HG02973 (cell line): ENCODE data around the gene CTLA4.
"Not testable (repeated sequence)": the region's sequence is repeated elsewhere in the genome, so short reads cannot be mapped to it uniquely, and the experiment has no call there.

Experiments used
- ATAC-seq: cut with Tn5 transposase; IDR thresholded peaks from one replicate; pipeline ENCODE4 v1.9.1; 2021; ENCODE audit warnings: moderate library complexity; ENCODE audit not compliant: unreplicated experiment

Gene CTLA4

DNA sequence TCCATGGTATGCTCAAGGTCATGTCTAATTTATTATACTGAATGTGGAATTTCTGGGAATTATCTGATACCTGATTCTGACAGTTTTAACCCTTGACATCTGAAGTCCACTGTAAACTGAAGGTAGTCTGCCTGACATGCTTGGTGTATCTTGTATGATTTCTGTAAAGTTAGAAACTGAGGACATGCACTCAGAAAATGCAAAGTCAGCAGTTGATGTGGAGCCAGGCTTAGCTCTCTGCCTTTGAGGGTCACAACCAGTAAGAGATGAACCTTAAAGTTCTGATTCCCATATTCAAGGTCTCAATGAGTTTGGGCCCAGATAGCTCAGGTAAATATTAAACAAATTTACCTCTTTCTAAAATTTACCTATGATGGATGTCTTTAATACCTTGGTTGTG lies 12.3 kb upstream of the CTLA4 start:
- no peak for ATAC-seq

DNA sequence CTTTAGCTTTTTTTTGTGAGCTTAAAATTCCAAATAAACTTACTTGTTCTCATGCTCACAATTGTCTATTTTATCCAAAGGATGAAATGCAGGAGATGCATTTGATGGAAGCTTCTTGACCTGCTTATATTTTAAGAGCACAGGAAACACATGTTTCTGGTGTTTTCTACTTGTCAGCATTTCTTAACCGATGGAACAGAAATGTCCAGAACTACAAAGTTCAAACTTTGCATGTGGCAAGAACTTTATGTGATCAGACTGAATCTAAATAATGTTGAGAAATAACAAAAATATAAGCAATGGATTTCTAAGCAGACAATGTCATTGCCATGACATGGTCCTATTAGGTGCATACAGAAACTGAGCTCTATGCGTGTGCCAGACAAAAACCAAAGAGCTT lies 9.9 kb upstream of the CTLA4 start:
- no peak for ATAC-seq

DNA sequence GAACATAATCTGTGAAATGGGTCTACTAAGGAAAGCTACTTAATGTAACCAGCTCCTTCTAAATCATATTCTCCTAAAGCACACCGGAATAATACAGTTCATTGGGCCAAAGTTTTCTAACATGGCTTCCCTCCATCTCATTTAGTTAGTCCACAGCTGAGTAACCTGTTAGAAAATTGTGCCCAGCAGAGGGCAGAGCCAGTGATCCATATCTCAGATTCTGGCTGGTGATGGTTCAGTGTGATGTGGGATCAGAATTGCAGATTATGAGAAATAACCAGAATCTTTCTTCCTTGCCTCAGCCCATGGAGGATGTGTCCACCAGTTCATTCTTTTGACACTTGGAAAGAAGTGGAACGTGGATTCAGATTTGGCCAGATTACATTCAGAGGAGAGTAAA lies 9.4 kb upstream of the CTLA4 start:
- no peak for ATAC-seq

DNA sequence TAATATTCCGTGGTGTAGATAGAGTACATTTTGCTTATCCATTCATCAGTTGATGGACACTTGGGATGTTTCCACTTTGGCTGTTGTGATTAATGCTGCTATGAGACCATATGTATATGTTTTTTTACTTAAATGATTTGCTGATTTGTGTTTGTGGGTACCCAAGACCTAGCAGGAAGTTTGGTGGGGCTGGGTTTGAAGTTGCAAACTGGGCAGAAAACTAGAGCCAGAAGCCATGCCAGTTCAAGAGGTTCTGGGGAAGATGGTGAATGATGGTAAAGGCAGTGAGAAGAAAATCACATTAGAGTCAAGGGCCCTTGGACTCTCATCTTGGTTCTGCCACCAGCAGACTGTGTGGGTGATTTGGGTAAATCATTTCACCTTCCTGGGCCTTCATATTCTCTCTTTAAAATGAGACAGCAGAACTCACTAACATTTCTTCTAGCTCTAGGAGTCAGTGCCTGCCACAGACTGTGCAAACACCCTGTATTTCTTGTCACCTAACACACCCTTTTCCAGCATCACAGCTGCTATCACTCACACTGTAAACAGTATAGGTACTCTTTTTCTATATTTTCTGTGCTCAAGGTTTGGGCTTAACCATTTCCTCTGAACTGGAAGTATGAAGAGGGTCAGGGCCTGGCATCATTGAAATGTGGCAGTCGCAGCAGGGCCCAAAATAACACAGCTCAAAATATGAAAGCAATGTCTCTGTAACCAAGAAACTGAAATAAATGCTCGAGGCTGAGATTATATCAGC lies 8.4 kb upstream of the CTLA4 start:
- ATAC-seq, result no peak

DNA sequence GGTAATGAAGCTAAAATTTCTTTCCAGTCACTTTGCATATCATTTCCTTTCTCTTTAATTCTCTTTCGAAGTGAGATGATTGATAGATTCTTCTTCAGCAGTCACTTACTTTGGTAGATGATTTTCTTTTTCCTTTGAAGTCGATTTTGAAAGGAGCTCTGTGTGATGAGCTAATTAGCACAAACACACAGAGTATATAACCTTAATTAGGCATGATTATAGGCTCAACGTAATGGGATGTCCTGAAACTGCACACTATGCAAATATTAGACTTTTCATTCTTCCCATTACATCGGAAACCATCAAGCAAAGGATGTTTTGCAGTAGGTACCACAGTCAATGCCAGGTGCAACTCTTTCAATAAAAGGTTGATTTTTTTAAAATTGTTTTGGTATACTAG lies 6.4 kb upstream of the CTLA4 start:
- no peak for ATAC-seq

DNA sequence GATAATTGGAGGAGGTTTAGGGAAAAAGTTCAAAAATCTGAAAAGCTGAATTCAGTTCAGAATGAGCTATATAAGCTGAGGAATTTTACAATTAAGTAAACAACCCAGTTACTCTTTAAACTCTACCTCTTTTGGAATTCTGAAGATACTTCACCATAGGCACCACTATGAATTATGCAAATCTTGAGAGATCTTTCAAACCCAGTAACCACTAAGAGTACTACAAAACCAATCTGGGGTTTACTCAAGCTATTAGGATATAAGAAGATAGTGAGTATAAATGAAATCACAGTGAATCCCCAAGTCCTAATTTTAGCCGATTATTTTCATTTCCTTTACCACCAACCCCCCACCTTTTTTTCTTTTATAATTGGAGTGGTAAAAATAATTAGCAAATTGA lies 6.0 kb upstream of the CTLA4 start:
- no peak for ATAC-seq

DNA sequence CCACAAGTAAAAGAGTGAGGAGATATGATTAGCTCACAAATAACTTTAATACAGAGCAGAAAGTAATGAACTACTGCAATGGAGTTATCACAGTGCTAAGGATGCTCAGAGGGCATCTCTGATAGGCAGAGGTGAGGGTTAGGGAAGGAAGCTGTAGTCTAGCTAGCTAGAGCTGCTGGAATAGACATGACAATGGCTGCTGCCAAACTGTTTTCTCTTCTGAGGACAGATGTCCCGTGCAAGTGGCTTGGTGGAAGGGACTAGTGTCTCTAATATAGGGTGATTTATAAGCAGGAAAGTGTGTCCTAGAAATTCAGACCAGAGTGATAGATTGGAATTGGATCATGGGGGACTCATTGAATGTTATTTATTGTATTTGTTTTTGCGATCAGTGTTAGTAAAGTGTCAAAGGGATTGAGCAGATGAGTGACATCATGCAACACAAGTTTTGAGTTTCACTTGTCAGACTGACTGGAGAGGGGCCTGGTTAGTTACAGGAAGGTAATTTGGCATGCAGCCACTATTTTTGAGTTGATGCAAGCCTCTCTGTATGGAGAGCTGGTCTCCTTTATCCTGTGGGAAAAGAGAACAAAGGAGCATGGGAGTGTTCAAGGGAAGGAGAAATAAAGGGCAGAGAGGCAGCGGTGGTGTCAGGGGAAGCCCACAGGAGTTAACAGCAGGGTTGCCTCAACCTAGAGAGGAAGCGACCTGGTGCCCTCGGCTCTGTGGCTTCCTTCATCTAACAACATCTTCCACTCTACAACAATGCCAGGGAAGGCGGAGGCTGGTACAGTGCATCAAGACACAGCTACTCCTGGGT lies 1.9 kb downstream of the CTLA4 start:
- no peak for ATAC-seq

DNA sequence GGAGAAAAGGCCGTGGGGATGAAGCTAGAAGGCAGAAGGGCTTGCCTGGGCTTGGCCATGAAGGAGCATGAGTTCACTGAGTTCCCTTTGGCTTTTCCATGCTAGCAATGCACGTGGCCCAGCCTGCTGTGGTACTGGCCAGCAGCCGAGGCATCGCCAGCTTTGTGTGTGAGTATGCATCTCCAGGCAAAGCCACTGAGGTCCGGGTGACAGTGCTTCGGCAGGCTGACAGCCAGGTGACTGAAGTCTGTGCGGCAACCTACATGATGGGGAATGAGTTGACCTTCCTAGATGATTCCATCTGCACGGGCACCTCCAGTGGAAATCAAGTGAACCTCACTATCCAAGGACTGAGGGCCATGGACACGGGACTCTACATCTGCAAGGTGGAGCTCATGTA lies 2.9 kb downstream of the CTLA4 start:
- no peak for ATAC-seq

DNA sequence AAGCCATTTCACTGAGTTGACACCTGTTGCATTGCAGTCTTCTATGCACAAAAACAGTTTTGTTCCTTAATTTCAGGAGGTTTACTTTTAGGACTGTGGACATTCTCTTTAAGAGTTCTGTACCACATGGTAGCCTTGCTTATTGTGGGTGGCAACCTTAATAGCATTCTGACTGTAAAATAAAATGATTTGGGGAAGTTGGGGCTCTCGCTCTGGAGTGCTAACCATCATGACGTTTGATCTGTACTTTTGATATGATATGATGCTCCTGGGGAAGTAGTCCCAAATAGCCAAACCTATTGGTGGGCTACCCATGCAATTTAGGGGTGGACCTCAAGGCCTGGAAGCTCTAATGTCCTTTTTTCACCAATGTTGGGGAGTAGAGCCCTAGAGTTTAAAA lies 3.4 kb downstream of the CTLA4 start:
- ATAC-seq, result no peak

DNA sequence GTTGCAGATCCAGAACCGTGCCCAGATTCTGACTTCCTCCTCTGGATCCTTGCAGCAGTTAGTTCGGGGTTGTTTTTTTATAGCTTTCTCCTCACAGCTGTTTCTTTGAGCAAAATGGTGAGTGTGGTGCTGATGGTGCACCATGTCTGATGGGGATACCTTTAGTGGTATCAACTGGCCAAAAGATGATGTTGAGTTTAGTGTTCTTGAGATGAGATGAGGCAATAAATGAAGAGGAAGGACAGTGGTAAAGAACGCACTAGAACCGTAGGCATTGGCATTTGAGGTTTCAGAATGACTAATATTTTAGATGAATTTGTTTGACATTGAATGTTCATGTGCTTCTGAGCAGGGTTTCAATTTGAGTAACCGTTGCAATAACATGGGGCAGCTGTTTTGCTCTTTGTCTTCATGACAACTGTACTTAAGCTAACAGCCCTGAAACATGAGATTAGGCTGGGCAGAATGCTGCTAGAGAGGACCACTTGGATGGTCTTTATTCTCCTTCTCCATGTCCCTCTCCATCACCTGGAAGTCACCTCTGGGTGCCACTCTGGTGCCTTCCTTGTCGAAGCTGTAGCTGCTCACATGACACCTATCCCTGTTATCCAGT lies 3.9 kb downstream of the CTLA4 start:
- peak; percentile 96 for ATAC-seq

DNA sequence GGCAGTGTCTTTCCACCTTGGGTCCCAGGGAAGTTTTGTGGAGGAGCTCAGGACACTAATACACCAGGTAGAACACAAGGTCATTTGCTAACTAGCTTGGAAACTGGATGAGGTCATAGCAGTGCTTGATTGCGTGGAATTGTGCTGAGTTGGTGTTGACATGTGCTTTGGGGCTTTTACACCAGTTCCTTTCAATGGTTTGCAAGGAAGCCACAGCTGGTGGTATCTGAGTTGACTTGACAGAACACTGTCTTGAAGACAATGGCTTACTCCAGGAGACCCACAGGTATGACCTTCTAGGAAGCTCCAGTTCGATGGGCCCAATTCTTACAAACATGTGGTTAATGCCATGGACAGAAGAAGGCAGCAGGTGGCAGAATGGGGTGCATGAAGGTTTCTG lies 5.9 kb downstream of the CTLA4 start:
- no peak for ATAC-seq

DNA sequence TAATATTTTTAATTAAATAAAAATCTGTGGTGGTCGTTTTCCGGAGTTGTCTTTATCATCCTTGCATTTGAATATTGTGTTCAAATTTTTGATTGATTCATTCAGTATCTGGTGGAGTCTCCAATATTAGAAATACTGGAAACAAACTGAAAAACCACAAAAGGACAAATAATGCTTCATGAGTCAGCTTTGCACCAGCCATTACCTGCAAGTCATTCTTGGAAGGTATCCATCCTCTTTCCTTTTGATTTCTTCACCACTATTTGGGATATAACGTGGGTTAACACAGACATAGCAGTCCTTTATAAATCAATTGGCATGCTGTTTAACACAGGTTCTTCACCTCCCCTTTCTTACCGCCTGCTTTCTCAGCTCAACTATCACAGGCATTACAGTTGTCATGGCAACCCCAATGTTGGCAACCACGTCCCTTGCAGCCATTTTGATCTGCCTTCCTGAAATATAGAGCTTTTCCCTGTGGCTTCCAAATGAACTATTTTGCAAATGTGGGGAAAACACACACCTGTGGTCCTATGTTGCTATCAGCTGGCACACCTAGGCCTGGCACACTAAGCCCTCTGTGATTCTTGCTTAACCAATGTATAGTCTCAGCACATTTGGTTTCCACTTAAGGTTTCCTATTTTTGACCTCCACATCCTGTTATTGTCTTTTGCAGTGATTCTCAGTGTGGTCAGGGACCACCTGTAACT lies 6.5 kb downstream of the CTLA4 start:
- ATAC-seq, result no peak

DNA sequence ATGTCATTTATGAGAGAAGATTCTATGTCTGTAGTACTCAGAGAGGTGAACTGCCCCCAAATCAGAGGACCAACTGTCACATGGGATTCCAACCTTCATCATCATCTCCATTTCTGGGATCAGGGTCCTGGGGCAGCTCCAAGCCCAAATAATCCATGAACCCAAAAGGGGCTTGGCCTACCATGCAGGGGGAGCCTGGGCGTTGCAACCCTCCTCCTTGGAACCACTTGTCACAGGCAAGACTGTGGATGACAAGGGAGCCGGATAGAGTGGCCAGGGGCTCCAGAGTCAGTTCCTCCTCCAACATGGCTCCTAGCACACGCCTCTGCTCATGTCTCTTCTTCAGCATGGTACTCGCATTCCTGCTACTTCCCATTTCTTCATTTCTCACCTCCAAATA lies 7.9 kb downstream of the CTLA4 start:
- ATAC-seq, result no peak

DNA sequence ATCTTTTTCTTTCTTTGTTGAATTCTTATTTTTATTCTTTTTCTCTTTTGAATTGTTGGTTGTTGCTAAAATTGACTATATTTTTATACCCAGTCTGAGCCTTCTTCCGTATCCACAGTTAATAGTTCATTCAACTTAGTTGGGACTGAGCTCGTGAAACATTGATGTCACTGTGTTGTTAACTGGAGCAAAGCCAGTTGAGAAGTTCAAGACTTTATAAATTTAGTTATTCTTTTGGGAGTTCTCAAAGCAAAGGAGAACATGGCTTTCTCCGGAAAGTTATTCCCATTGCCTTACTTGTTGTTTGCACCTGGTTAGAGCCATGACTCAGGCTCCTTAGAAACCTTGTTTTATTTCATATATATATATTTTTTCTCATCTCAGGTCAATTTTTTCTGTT lies 8.8 kb downstream of the CTLA4 start:
- ATAC-seq, result no peak

DNA sequence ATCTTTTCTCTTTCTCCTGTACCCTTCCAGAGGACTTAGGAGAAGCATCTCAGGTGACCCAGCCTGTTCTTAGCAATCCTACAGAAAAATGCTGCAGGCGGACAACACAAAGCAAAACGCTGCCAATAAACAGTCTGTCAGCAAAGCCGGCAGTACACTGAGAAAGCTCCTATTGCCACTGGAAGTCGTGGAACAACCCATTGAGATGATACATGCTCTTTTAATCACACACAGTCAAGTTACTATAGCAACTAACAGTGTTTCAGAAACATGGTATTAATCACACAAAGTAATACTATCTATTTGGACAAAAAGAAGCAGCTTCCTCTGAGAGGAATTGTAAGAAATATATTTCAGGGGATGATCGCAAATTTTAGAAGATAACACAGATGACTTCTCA lies 10.5 kb downstream of the CTLA4 start:
- no peak for ATAC-seq

DNA sequence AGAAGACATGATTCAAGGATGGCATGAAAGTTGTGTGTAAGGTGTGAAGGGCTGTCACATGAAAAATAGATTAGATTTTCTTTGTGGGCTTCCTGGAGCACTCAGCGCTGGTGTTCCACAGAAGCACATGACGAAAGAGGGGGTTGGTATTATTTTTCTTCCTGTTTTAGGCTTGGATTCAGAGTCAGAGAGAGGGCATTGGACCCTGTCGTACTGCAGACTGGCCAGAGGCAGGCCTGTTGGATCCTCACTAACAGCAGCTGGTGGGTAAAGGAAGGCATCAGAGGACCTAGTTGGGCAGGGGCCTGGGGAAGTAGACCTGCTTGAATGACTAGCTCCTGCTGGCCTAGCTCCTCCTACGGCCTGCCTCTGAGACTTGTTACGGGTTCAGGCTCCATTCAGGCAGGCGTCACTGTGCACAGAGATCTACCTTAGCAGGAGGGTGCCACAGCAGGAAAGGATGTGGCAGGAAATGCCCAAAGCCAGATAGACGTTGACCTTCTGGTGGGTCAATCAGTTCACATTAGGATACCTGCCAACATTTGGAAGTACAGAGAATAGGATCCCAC lies 13.1 kb downstream of the CTLA4 start:
- ATAC-seq, result no peak

DNA sequence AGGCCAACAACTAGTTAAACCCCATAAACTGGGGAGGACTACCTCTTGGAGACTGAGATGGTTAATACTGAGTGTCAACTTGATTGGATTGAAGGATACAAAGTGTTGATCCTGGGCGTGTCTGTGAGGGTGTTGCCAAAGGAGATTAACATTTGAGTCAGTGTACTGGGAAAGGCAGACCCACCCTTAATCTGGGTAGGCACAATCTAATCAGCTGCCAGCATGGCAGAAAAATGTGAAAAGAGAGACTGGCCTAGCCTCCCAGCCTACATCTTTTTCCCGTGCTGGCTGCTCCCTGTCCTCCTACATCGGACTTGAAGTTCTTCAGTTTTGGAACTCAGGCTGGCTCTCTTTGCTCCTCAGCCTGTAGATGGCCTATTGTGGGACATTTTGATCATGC lies 13.6 kb downstream of the CTLA4 start:
- ATAC-seq, result not testable (repeated sequence)

DNA sequence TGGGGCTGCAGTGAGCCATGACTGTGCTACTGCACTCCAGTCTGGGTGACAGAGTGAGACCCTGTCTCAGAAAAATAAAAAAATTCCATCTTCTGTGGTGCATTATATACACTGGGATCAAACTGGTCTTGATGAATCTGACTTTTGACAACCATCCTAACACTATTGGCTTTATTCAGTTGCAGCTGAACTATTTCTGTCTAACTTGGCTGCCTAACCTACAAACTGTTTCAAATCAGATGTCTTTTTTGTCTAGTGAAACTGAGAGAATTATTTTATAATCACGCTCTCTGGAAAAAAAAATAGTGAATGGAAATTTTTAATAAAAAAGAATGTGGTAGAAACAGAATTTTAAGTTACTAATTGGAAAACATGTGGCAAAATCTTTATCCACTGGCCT lies 15.0 kb downstream of the CTLA4 start:
- ATAC-seq, result no peak

DNA sequence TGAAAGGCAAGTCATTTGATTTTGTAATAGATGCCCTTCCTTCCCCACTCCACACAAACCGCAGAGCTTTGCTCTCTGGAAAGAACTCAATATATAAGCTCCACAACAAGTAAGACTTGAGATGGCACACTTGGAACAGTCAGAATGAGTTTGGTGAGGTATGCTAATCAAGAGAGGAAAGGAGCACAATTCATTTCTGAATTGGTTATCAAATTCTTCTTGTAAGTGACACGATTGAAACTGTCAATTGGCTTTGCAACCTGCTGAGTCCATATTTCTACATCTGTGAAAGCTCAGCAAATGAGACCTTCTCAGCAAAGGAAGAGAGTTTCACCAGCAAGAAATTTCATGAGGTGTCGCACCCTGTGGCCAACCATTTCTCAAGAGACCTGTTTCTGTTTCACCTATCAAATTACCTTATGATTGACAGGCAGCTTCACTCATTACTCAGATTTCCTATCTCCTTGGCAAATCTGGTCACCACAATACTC lies 19.1 kb downstream of the CTLA4 start:
- ATAC-seq, result no peak

DNA sequence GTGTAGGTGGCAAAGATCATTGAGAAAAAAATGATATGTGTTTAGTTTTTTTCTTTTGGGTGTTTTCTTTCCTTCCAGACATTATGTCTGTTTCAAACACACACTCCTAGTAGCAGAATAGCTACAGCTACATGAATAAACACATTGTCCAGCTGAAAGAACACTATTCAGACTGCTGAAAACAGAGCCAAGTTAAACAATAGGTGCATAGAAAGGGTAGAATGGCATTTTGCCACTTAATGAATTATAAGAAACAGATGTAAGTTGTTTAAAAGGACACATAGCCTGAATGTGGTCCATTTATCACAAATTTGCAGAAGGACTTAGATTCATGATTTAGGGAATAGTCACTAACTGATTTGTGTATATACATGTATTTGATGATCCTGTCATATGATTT lies 20.1 kb downstream of the CTLA4 start:
- no peak for ATAC-seq

DNA sequence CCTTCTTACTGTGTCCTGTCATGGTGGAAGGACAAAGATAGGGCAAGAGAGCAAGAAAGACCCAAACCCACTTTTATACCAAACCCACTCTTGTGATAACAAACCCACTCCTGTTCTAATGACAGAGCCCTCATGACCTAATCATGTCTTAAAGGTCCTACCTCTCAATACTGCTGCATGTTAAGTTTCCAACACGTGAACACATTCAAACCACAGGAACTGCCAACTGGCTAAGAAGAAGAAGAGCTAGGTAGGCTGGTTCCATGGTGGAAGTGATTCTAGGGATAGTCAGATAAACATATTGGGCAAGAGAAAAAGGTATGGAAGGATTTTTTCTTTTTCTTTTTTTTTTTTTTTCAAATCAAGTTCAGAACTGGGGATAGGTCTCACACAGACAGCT lies 22.0 kb downstream of the CTLA4 start:
- no peak for ATAC-seq
